Gastroesophageal sphincter (tissue), 4 donors: ENCODE results near the gene NUMA1. TPM values are rescaled to one million over a fixed set of nuclear protein-coding genes. Genes with fewer than 3 reads are reported as not detected.

Source experiments
- ATAC-seq: fragments of 150-250 bp; one replicate; pipeline ENCODE4 v1.9.1; 2016; ENCODE audit warnings: mild to moderate bottlenecking, moderate library complexity
- H3K27ac ChIP-seq, 4 donors: fragments of 200-600 bp; sonication (generic) in 3 of 4; 1 replicate in 3 of 4; 2 replicates in 1 of 4; pipeline ENCODE4 v1.5.1; 2016 to 2019
- H3K27me3 ChIP-seq: fragments of 200-600 bp; sonication (generic); one replicate; pipeline ENCODE4 v1.5.1; 2019
- H3K36me3 ChIP-seq, 2 donors: fragments of 200-600 bp; sonication (generic); one replicate each; pipeline ENCODE4 v1.5.1; 2019; ENCODE audit warnings: control low read depth in 1 of 2
- H3K4me1 ChIP-seq, 3 donors: fragments of 200-600 bp; sonication (generic); 1 replicate in 2 of 3; 2 replicates in 1 of 3; pipeline ENCODE4 v1.5.1; 2016 to 2019; ENCODE audit warnings: control low read depth in 2 of 3
- H3K4me3 ChIP-seq, 2 donors: fragments of 200-600 bp; sonication (generic); one replicate each; pipeline ENCODE4 v1.5.1; 2019; ENCODE audit warnings: mild to moderate bottlenecking in 1 of 2, moderate library complexity in 1 of 2
- H3K9me3 ChIP-seq, 3 donors: fragments of 200-600 bp; sonication (generic); one replicate each; pipeline ENCODE4 v1.5.1; 2017 to 2019; ENCODE audit warnings: control low read depth in 2 of 3
- EP300 ChIP-seq: sonication (generic); formaldehyde crosslinking; IDR thresholded peaks from one replicate; pipeline ENCODE4 v1.6.1; 2017; ENCODE audit warnings: antibody characterized with exemption, mild to moderate bottlenecking
- POLR2A ChIP-seq, 2 donors: fragments of 450-650 bp; IDR thresholded peaks; one replicate each; pipeline ENCODE4 v1.6.1; 2017; ENCODE audit warnings: antibody characterized with exemption in 2 of 2, mild to moderate bottlenecking in 2 of 2, moderate library complexity in 1 of 2
- POLR2AphosphoS5 ChIP-seq: sonication (generic); formaldehyde crosslinking; IDR thresholded peaks from one replicate; pipeline ENCODE4 v1.6.1; 2017; ENCODE audit warnings: antibody characterized with exemption
- WGBS, 2 donors: methylation state at CpG; one replicate each; pipeline ENCODE4 v1.1.5; 2018; ENCODE audit warnings: low coverage in 1 of 2; 5-methylcytosine and 5-hydroxymethylcytosine counted together
- total RNA-seq, 4 donors: library from RNA; depleted of rRNA; stranded (reverse); fragments of >200 nt; gene quantifications; one replicate each; pipeline ENCODE4 v1.1.0, GENCODE V29; 2016
- TF ChIP-seq, protein P1 (sequence below), 4 experiments: fragments of 200-600 bp in 2 of 4; fragments of 450-650 bp in 2 of 4; sonication (generic) in 1 of 4; IDR thresholded peaks; one replicate each; pipeline ENCODE4 v1.5.1; 2017 to 2019; ENCODE audit warnings: antibody characterized with exemption in 4 of 4, mild to moderate bottlenecking in 2 of 4, moderate library complexity in 2 of 4

The NUMA1 gene
- total RNA-seq, 4 donors from 2014 or later, result 235 to 370 (median 290) TPM

GRCh38 chr11:71995726-71996291, 84.5 kb downstream of the NUMA1 start:
- no peak overlapping the region for H3K27ac ChIP-seq
- H3K4me1 ChIP-seq, result peaks cover 5 to 22% (median 7%) of the 10 kb centered on the region in 3 donors
- no peak for TF ChIP-seq EP300
- TF ChIP-seq POLR2AphosphoS5, result no peak
- TF ChIP-seq, protein P1, sequence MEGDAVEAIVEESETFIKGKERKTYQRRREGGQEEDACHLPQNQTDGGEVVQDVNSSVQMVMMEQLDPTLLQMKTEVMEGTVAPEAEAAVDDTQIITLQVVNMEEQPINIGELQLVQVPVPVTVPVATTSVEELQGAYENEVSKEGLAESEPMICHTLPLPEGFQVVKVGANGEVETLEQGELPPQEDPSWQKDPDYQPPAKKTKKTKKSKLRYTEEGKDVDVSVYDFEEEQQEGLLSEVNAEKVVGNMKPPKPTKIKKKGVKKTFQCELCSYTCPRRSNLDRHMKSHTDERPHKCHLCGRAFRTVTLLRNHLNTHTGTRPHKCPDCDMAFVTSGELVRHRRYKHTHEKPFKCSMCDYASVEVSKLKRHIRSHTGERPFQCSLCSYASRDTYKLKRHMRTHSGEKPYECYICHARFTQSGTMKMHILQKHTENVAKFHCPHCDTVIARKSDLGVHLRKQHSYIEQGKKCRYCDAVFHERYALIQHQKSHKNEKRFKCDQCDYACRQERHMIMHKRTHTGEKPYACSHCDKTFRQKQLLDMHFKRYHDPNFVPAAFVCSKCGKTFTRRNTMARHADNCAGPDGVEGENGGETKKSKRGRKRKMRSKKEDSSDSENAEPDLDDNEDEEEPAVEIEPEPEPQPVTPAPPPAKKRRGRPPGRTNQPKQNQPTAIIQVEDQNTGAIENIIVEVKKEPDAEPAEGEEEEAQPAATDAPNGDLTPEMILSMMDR (IDR thresholded peaks at IDR 0.05), result no peak
- TF ChIP-seq POLR2A (IDR thresholded peaks at IDR 0.05), result no peak
- peaks cover 3 to 36% of the 10 kb centered on the region in 2 donors for H3K36me3 ChIP-seq
- no peak overlapping the region for H3K4me3 ChIP-seq
- H3K9me3 ChIP-seq, result no peaks in the 10 kb centered on the region
- ATAC-seq, result no peak
- no peaks in the 10 kb centered on the region for H3K27me3 ChIP-seq
- WGBS, 2 donors, result 100% methylated on average over 1 of the region's 3 CpGs; no CpG with 5 or more reads in 1 of the 2 donors

DNA sequence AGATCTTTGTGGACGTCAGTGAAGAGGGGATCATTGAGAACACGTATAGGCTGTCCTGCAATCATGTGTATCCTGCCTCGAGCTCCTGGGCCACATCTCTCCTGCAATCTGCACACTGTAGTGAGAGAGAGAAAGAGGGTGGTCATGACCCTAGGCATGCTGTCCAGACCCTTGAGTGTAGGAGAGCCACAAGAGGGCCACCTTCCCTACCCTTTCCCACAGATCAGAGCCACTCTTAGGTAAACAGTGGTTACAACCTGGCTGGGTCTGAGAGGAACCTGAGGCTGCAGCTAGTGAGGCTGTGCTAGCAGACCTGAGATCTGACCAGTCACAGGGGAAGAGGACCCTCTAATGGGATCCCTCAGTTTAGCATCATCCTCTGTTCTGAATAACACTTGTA, 85.6 kb downstream of the NUMA1 start:
- WGBS, 2 donors, result 90% methylated on average over 2 of the region's 3 CpGs; no CpG with 5 or more reads in 1 of the 2 donors
- Histone ChIP-seq H3K4me1 (peaks cover 0 to 12% (median 4%) of the 10 kb centered on the region in 3 donors), H3K27ac (no peak overlapping the region), H3K27me3 (no peaks in the 10 kb centered on the region), H3K4me3 (no peak overlapping the region), H3K36me3 (peaks cover 3 to 42% of the 10 kb centered on the region in 2 donors), H3K9me3 (no peaks in the 10 kb centered on the region)
- TF ChIP-seq POLR2A (IDR thresholded peaks at IDR 0.05) (no peak), EP300 (no peak), POLR2AphosphoS5 (no peak)
- TF ChIP-seq, protein P1 (IDR thresholded peaks at IDR 0.05), result no peak
- ATAC-seq, result no peak

DNA sequence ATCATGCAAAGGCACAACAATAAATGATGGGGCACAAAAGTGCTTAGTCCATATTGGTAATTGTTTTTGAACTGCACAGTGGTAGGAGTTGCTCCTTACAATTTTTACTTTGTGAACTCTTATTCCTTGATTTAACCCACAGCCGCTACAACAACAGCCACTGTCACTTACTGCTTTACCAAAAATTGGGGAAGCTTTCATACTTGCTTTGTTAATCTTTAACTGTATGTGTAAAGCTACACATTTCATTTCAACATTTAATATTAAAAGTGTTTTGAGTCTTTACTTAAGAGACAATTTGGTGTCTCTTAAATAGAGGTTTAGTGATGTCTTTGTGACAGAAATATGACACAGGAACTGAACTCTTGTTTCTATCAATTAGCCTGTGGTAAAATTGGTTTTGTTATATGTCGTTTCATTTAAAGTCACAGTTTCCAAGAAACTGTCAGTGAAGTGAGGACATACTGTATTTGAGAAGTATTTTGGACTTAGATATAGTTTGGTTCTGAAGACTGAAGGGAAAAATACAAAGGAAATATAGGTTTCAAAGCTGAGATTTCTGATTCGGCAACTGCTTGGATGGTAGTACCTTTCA, 88.1 kb downstream of the NUMA1 start:
- Histone ChIP-seq H3K4me1 (peaks cover 11 to 19% (median 15%) of the 10 kb centered on the region in 3 donors), H3K9me3 (no peaks in the 10 kb centered on the region), H3K36me3 (peaks cover 3 to 41% of the 10 kb centered on the region in 2 donors), H3K27me3 (no peaks in the 10 kb centered on the region), H3K27ac (no peak overlapping the region), H3K4me3 (no peak overlapping the region)
- ATAC-seq, result no peak
- TF ChIP-seq POLR2AphosphoS5 (no peak), EP300 (no peak), POLR2A (IDR thresholded peaks at IDR 0.05) (no peak)
- TF ChIP-seq, protein P1 (IDR thresholded peaks at IDR 0.05), result no peak
- 81 to 86% methylated on average over 3 of the region's 3 CpGs for WGBS, 2 donors

DNA sequence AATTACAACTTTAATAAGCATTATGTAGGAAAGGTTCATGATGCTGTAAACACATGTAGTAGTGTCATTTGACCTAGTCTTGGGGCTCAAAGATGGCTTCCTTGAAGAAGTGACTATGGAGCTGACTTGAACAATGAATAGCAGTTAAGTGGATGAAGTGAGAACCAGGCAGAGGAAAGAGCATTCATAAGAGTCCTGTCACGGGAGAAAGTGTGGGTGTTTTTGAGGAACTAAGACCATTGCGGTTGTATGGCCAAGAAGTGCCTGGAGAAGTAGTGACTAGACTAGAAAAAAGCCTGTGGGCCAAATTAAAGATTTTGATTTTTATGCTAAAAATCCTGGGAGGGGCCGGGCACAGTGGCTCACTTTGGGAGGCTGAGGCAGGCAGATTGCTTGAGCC, 88.8 kb downstream of the NUMA1 start:
- no peak overlapping the region for H3K27ac ChIP-seq
- peaks cover 15 to 26% (median 17%) of the 10 kb centered on the region in 3 donors for H3K4me1 ChIP-seq
- TF ChIP-seq EP300 (no peak), POLR2A (IDR thresholded peaks at IDR 0.05) (no peak), POLR2AphosphoS5 (no peak)
- TF ChIP-seq, protein P1 (IDR thresholded peaks at IDR 0.05), result no peak
- no peaks in the 10 kb centered on the region for H3K27me3 ChIP-seq
- no peak overlapping the region for H3K4me3 ChIP-seq
- ATAC-seq, result no peak
- no peaks in the 10 kb centered on the region for H3K9me3 ChIP-seq
- peaks cover 3 to 34% of the 10 kb centered on the region in 2 donors for H3K36me3 ChIP-seq
- 85 to 100% methylated on average over 2 to 3 of the region's 3 CpGs for WGBS, 2 donors

DNA sequence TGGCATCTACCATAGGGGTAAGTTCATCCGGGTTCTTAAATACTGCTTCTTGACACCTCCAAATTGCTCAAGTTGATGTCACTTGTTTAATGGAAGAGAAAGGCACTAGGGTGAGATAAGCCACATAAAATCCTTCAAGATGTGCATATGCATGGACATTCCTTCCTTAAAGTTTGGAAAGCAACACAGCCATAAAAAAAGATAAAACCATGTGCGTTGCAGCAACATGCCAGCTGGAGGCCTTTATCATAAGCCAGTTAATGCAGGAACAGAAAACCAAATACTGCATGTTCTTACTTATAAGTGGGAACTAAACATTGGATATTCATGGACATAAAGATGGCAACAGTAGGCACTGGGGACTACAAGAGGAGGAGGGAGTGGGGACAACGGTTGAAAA, 89.6 kb downstream of the NUMA1 start:
- Histone ChIP-seq H3K4me3 (no peak overlapping the region), H3K4me1 (peaks cover 15 to 26% (median 17%) of the 10 kb centered on the region in 3 donors), H3K36me3 (peaks cover 3 to 26% of the 10 kb centered on the region in 2 donors), H3K27ac (no peak overlapping the region), H3K9me3 (no peaks in the 10 kb centered on the region), H3K27me3 (no peaks in the 10 kb centered on the region)
- no peak for ATAC-seq
- 52 to 67% methylated on average over 2 to 3 of the region's 3 CpGs for WGBS, 2 donors
- TF ChIP-seq EP300, result no peak
- no peak for TF ChIP-seq POLR2A (IDR thresholded peaks at IDR 0.05)
- TF ChIP-seq POLR2AphosphoS5, result no peak
- TF ChIP-seq, protein P1 (IDR thresholded peaks at IDR 0.05), result no peak
